Heart left ventricle (tissue), 16 donors: ENCODE results near the gene PRDM16. TPM values are rescaled to one million over a fixed set of nuclear protein-coding genes. Genes with fewer than 3 reads are reported as not detected.

Experiments
- ATAC-seq, 4 donors: fragments of 200-7000 bp; cut with Tn5 transposase; one replicate each; pipeline ENCODE4 v1.9.1; 2020 to 2022; ENCODE audit warnings: moderate library complexity in 4 of 4, mild to moderate bottlenecking in 3 of 4, moderate number of reproducible peaks in 1 of 4
- DNase-seq, 5 donors: peaks; one replicate each; pipeline ENCODE4 v3.0.0-alpha.2; 2020
- H3K27ac ChIP-seq, 12 donors: fragments of 200-600 bp; sonication (generic) in 4 of 12; one replicate each; pipeline versions ENCODE4 v1.5.0 to v1.8.0; 2016 to 2022; ENCODE audit warnings: mild to moderate bottlenecking in 2 of 12
- H3K27me3 ChIP-seq, 9 donors: fragments of 200-600 bp; sonication (generic) in 2 of 9; one replicate each; pipeline versions ENCODE4 v1.5.1 to v1.8.0; 2016 to 2022; ENCODE audit warnings: mild to moderate bottlenecking in 3 of 9
- H3K36me3 ChIP-seq, 9 donors: fragments of 200-600 bp; sonication (generic) in 2 of 9; one replicate each; pipeline versions ENCODE4 v1.5.0 to v1.8.0; 2018 to 2022; ENCODE audit warnings: mild to moderate bottlenecking in 2 of 9
- H3K4me1 ChIP-seq, 12 donors: fragments of 200-600 bp; sonication (generic) in 4 of 12; one replicate each; pipeline versions ENCODE4 v1.5.0 to v1.8.0; 2016 to 2022; ENCODE audit warnings: mild to moderate bottlenecking in 3 of 12
- H3K4me3 ChIP-seq, 12 donors: fragments of 200-600 bp; sonication (generic) in 4 of 12; one replicate each; pipeline versions ENCODE4 v1.5.0 to v1.8.0; 2017 to 2022; ENCODE audit warnings: mild to moderate bottlenecking in 9 of 12, moderate library complexity in 4 of 12
- H3K9me3 ChIP-seq, 12 donors: fragments of 200-600 bp; sonication (generic) in 4 of 12; one replicate each; pipeline versions ENCODE4 v1.5.0 to v1.8.0; 2016 to 2022; ENCODE audit warnings: mild to moderate bottlenecking in 1 of 12
- CTCF ChIP-seq, 12 donors: fragments of 200-600 bp; sonication (generic) in 4 of 12; IDR thresholded peaks; one replicate each; pipeline versions ENCODE4 v1.5.0 to v1.8.0; 2018 to 2022; ENCODE audit warnings: antibody characterized with exemption in 12 of 12, mild to moderate bottlenecking in 5 of 12
- POLR2A ChIP-seq, 2 donors: fragments of 450-650 bp; IDR thresholded peaks; one replicate each; pipeline ENCODE4 v1.6.1; 2017; ENCODE audit warnings: antibody characterized with exemption in 2 of 2, mild to moderate bottlenecking in 2 of 2, moderate library complexity in 2 of 2
- WGBS, 4 donors: extraction: QIAGEN DNeasy Blood & Tissue Kit in 2 of 4; methylation state at CpG; one replicate each; pipeline versions ENCODE4 v1.1.5 to v1.1.7; 2013 to 2018; 5-methylcytosine and 5-hydroxymethylcytosine counted together
- intact Hi-C, 10 donors: fragments of 100-400 bp; cut with DNase I; formaldehyde crosslinking; loops; one replicate each; pipeline versions ENCODE4 v1.11.1 to v1.14.2; 2022
- polyA plus RNA-seq, 2 donors: library from polyadenylated mRNA; stranded (reverse); fragments of 200-250 nt; gene quantifications; one replicate each; pipeline ENCODE4 v1.2.3, GENCODE V29; 2013
- total RNA-seq, 9 donors: library from RNA; depleted of rRNA in 2 of 9; stranded (reverse); fragments of >200 nt in 2 of 9; fragmentation: NEBNext Ultra II Directional in 3 of 9; extraction: Animal tissue kit (Norgen Biotek cat#: 25700) in 3 of 9; gene quantifications; one replicate each; pipeline versions ENCODE4 v1.1.0 to v1.2.4, GENCODE V29; 2016 to 2023
- donor health status: ischemic (EF 13 %, LVEDD 7.1; RV severe dilation, severe dysfunction).
- donor health status: healthy with polysubstance abuse.
- donor health status: DM: no; HTN: yes; CAD: no.
- donor health status: DM: no; HTN: no; CAD: no.
- donor health status: ischemic (EF 25% LVEDD 6.9; RV normal size, moderate dysfunction).
- donor health status: ischemic (EF 25% LVEDD 5.7; RV mildly dilated, moderate dysfunction).
- donor health status: healthy.
- donor health status: DM: yes; HTN: yes; CAD: no.
- donor health status: ischemic (EF 35%, LVEDD 5.7; RV mildly dilated, moderate dysfunction).
- donor health status: nonischemic (EF 11% LVEDD 7.7; RV severe dilation, severe dysfunction).
- donor health status: DM: yes; HTN: yes; CAD: no.
- donor health status: PGD.
- donor health status: ischemic (EF 29% LVEDD 5.4; RV normal size, mild dysfunction).
- donor health status: nonischemic (EF 23%, LVEDD 6.1; RV moderate dilation, normal function).

PRDM16 gene
- total and polyA plus RNA-seq, 11 donors = 6.0 to 22.7 (median 14.0) TPM

- H3K27me3 ChIP-seq = peaks cover 0 to 18% (median 4%) of the 10 kb centered on the region in 9 donors
- no peak for ATAC-seq
- intact Hi-C loops = no loop called here
- peaks cover 0 to 6% (median 0%) of the 10 kb centered on the region in 9 donors for H3K36me3 ChIP-seq
- peaks cover 0 to 22% (median 0%) of the 10 kb centered on the region in 12 donors for H3K4me1 ChIP-seq
- peak overlapping the region in 2 of 12 donors; percentile 2 to 9 for H3K4me3 ChIP-seq
- TF ChIP-seq CTCF (IDR thresholded peaks at IDR 0.05) = no peak
- TF ChIP-seq POLR2A (IDR thresholded peaks at IDR 0.05) = no peak
- H3K27ac ChIP-seq = peak overlapping the region in 2 of 12 donors; percentile 4 to 29
- DNase-seq = no peak
- WGBS, 4 donors = 33 to 42% (median 40%) methylated on average over 48 to 55 of the region's 55 CpGs
- H3K9me3 ChIP-seq = no peaks in the 10 kb centered on the region
These were observed 178.6 kb downstream of the PRDM16 start for GRCh38 chr1:3247521-3248121.

- peaks cover 0 to 18% (median 4%) of the 10 kb centered on the region in 9 donors for H3K27me3 ChIP-seq
These were observed 179.4 kb downstream of the PRDM16 start for GRCh38 chr1:3248155-3249141.

GRCh38 chr1:3249231-3249630 lies 180.2 kb downstream of the PRDM16 start:
- no peak for ATAC-seq
- peaks cover 0 to 18% (median 4%) of the 10 kb centered on the region in 9 donors for H3K27me3 ChIP-seq
- 77 to 88% (median 82%) methylated on average over 9 of the region's 9 CpGs for WGBS, 4 donors
- H3K27ac ChIP-seq = no peak overlapping the region
- no peak overlapping the region for H3K4me3 ChIP-seq
- intact Hi-C loops = no loop called here
- peaks cover 0 to 3% (median 0%) of the 10 kb centered on the region in 9 donors for H3K36me3 ChIP-seq
- peaks cover 0 to 22% (median 0%) of the 10 kb centered on the region in 12 donors for H3K4me1 ChIP-seq
- TF ChIP-seq POLR2A (IDR thresholded peaks at IDR 0.05) = no peak
- no peak for TF ChIP-seq CTCF (IDR thresholded peaks at IDR 0.05)
- no peaks in the 10 kb centered on the region for H3K9me3 ChIP-seq
- no peak for DNase-seq

More at GRCh38 chr1:3248155-3249141, 179.4 kb downstream of the PRDM16 start:
- Histone ChIP-seq H3K27ac (peak overlapping the region in 2 of 12 donors; percentile 19 to 29), H3K36me3 (peaks cover 0 to 6% (median 0%) of the 10 kb centered on the region in 9 donors), H3K4me1 (peaks cover 0 to 22% (median 0%) of the 10 kb centered on the region in 12 donors), H3K9me3 (no peaks in the 10 kb centered on the region), H3K4me3 (peak overlapping the region in 2 of 12 donors; percentile 2 to 9)
- ATAC-seq (no peak), DNase-seq (no peak)
- WGBS, 4 donors = 47 to 58% (median 49%) methylated on average over 34 of the region's 34 CpGs
- intact Hi-C loops = no loop called here
- TF ChIP-seq CTCF (IDR thresholded peaks at IDR 0.05) (no peak), POLR2A (IDR thresholded peaks at IDR 0.05) (no peak)
